Panc1 (cell line): ENCODE results near the gene ANKRD36.

ENCODE experiments used
- POLR2AphosphoS5 ChIP-seq: IDR thresholded peaks from 2 replicates; pipeline ENCODE4 v1.6.1; 2012; ENCODE audit warnings: mild to moderate bottlenecking, low read depth, low read length, moderate library complexity
- SIN3A ChIP-seq: IDR thresholded peaks from 2 replicates; pipeline ENCODE4 v1.6.1; 2012; ENCODE audit warnings: low read depth, mild to moderate bottlenecking, low read length, moderate library complexity, borderline replicate concordance; ENCODE audit not compliant: insufficient read depth
- TCF7L2 ChIP-seq: IDR thresholded peaks from 2 replicates; pipeline ENCODE4 v1.6.1; 2011; ENCODE audit warnings: mild to moderate bottlenecking, low read depth, low read length, inconsistent platforms
- TF ChIP-seq, protein P1 (sequence below): fragments of 450-650 bp; IDR thresholded peaks from 2 replicates; pipeline ENCODE4 v1.5.1; 2017; ENCODE audit warnings: mild to moderate bottlenecking

DNA sequence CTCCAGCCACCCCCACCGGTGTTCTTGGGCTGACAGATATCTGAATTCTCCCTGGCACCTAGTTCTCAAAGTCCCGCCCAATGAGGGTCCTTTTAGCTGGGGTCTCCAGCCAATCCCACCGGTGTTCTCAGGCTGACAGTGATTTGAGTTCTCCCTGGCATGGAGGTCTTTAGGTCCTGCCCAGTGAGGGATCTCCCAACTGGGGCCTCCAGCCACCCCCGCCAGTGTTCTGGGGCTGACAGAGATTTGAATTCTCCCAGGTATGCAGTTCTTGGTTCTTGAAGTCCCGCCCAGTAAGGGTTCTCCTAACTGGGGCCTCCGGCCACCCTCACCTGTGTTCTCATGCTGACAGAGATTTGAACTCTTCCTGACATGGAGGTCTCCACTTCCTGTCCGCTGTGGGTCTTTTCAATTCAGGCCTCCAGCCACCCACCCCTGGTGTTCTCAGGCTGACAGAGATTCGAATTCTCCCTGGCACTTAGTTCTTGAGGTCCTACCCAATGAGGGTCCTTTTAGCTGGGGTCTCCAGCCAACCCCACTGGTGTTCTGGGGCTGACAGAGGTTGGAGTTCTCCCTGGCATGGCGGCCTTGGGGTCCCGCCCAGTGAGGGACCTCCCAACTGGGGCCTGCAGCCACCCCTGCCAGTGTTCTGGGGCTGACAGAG lies 154.6 kb downstream of the ANKRD36 start:
- TF ChIP-seq, protein P1, sequence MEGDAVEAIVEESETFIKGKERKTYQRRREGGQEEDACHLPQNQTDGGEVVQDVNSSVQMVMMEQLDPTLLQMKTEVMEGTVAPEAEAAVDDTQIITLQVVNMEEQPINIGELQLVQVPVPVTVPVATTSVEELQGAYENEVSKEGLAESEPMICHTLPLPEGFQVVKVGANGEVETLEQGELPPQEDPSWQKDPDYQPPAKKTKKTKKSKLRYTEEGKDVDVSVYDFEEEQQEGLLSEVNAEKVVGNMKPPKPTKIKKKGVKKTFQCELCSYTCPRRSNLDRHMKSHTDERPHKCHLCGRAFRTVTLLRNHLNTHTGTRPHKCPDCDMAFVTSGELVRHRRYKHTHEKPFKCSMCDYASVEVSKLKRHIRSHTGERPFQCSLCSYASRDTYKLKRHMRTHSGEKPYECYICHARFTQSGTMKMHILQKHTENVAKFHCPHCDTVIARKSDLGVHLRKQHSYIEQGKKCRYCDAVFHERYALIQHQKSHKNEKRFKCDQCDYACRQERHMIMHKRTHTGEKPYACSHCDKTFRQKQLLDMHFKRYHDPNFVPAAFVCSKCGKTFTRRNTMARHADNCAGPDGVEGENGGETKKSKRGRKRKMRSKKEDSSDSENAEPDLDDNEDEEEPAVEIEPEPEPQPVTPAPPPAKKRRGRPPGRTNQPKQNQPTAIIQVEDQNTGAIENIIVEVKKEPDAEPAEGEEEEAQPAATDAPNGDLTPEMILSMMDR, result no peak
- TF ChIP-seq POLR2AphosphoS5 (no peak), TCF7L2 (no peak), SIN3A (no peak)
